K562 (cell line): ENCODE measurements around the gene TSPAN3. TPM values are rescaled to one million over a fixed set of nuclear protein-coding genes. Genes with fewer than 3 reads are reported as not detected.

Source experiments
- ATAC-seq: fragments of 200-7000 bp; cut with Tn5 transposase; 3 replicates; pipeline ENCODE4 v1.9.1; 2020; ENCODE audit warnings: moderate library complexity
- BruUV-seq: library from RNA; stranded (reverse); fragments of 400-500 nt; replicated peaks from 2 replicates; lab custom pipeline; 2021; lab: Mats Ljungman, UMichigan
- CTCF ChIA-PET: fragments of 300-600 bp; formaldehyde crosslinking; extraction: SDS; loops from one replicate; lab custom pipeline; 2021; ENCODE audit warnings: low intra/inter-chr PET ratio; lab: Yijun Ruan, JAX
- POLR2A ChIA-PET: fragments of 300-600, 350-650 bp; sonication (Branson Sonifier 250); formaldehyde crosslinking; extraction: SDS; loops from one replicate; lab custom pipeline; 2021; ENCODE audit warnings: antibody characterized with exemption, inconsistent platforms; lab: Yijun Ruan, JAX
- DNase-seq, 4 experiments: peaks; one replicate each; pipeline versions ENCODE4 v3.0.0 to v3.0.0-alpha.2; 2011 to 2018; ENCODE audit warnings: low spot score in 3 of 4, mixed read lengths in 3 of 4; ENCODE audit errors: extremely low read depth in 1 of 4
- FAIRE-seq: peaks from 2 replicates; lab custom pipeline; 2011; peaks lifted over from hg19 to GRCh38; lab: Jason Lieb, UNC
- H2AFZ ChIP-seq: 2 replicates; pipeline ENCODE4 v1.6.0; 2011; ENCODE audit warnings: low read depth, low read length, control low read depth, inconsistent platforms
- H3K27ac ChIP-seq: fragments of 200-600 bp; 3 replicates; pipeline ENCODE4 v1.8.0; 2011; ENCODE audit warnings: low read depth, mild to moderate bottlenecking, control low read depth, inconsistent platforms, low read length, moderate library complexity, mixed read lengths; ENCODE audit errors: extremely low read depth
- H3K27me3 ChIP-seq, 2 experiments: fragments of 300-600 bp in 1 of 2; 2 replicates in 1 of 2; 3 replicates in 1 of 2; pipeline versions ENCODE4 v1.6.0 to v1.8.0; 2011; ENCODE audit warnings: inconsistent platforms in 2 of 2, low read length in 2 of 2, mild to moderate bottlenecking in 1 of 2, mixed read lengths in 1 of 2, moderate library complexity in 1 of 2; ENCODE audit not compliant: control insufficient read depth in 2 of 2, insufficient read depth in 2 of 2
- H3K36me3 ChIP-seq: fragments of 300-600 bp; 3 replicates; pipeline ENCODE4 v1.8.0; 2011; ENCODE audit warnings: mild to moderate bottlenecking, low read length, inconsistent platforms; ENCODE audit not compliant: control insufficient read depth, insufficient read depth
- H3K4me1 ChIP-seq, 2 experiments: fragments of 200-600 bp in 1 of 2; replicated peaks in 1 of 2; 2 replicates in 1 of 2; 3 replicates in 1 of 2; pipeline versions ENCODE4 v1.5.1 to v1.8.0; 2011; ENCODE audit warnings: inconsistent platforms in 2 of 2, low read length in 2 of 2, mild to moderate bottlenecking in 1 of 2, mixed read lengths in 1 of 2, moderate library complexity in 1 of 2; ENCODE audit not compliant: control insufficient read depth in 2 of 2, insufficient read depth in 2 of 2
- H3K4me2 ChIP-seq: 2 replicates; pipeline ENCODE4 v1.6.1; 2011; ENCODE audit warnings: low read length, control low read depth, inconsistent platforms, mixed read lengths; ENCODE audit not compliant: insufficient read depth
- H3K4me3 ChIP-seq: fragments of 200-600 bp; sonication (generic), shearing (Covaris generic); 2 replicates; pipeline ENCODE4 v1.5.1; 2016; ENCODE audit warnings: control low read depth, inconsistent platforms
- H3K79me2 ChIP-seq: fragments of 200-600 bp; 3 replicates; pipeline ENCODE4 v1.8.0; 2011; ENCODE audit warnings: low read length, inconsistent platforms; ENCODE audit not compliant: control insufficient read depth, insufficient read depth
- H3K9ac ChIP-seq, 2 experiments: 2 replicates each; pipeline versions ENCODE4 v1.6.0 to v1.6.1; 2011; ENCODE audit warnings: low read depth in 2 of 2, low read length in 2 of 2, control low read depth in 1 of 2, inconsistent platforms in 1 of 2, mild to moderate bottlenecking in 1 of 2, mixed read lengths in 1 of 2; ENCODE audit not compliant: insufficient read depth in 1 of 2
- H3K9me1 ChIP-seq: one replicate; pipeline ENCODE4 v1.6.0; 2011; ENCODE audit warnings: inconsistent platforms, mild to moderate bottlenecking, low read length, moderate library complexity; ENCODE audit not compliant: control insufficient read depth, insufficient read depth
- H3K9me3 ChIP-seq: replicated peaks from 2 replicates; pipeline ENCODE4 v1.5.1; 2011; ENCODE audit warnings: low read depth, low read length, inconsistent platforms; ENCODE audit not compliant: control insufficient read depth, insufficient read depth
- H4K20me1 ChIP-seq: replicated peaks from 2 replicates; pipeline ENCODE4 v1.6.1; 2011; ENCODE audit warnings: low read length, inconsistent platforms, mixed read lengths; ENCODE audit not compliant: control insufficient read depth, insufficient read depth
- CBFA2T3 ChIP-seq: fragments of 450-650 bp; IDR thresholded peaks from 2 replicates; pipeline ENCODE4 v1.6.1; 2017
- EGR1 ChIP-seq: fragments of 450-650 bp; conservative IDR thresholded peaks from 2 replicates; pipeline ENCODE4 v1.6.1; 2017; ENCODE audit warnings: mild to moderate bottlenecking
- MXD1 ChIP-seq: fragments of 250-450 bp; sonication (Bioruptor Pico); IDR thresholded peaks from 2 replicates; pipeline ENCODE4 v1.8.0; 2021; ENCODE audit warnings: borderline replicate concordance, mild to moderate bottlenecking, moderate library complexity; ENCODE audit not compliant: poor library complexity, severe bottlenecking
- ZNF263 ChIP-seq: sonication (generic); formaldehyde crosslinking; IDR thresholded peaks from 2 replicates; pipeline ENCODE4 v1.8.0; 2022; ENCODE audit warnings: mild to moderate bottlenecking, missing genetic modification reagents, borderline replicate concordance
- ZNF512 ChIP-seq: IDR thresholded peaks from 2 replicates; pipeline ENCODE4 v1.6.1; 2016; ENCODE audit warnings: missing genetic modification characterization, missing compliant biosample characterization
- WGBS: fragments of 100-300 bp; shearing (Covaris generic); methylation state at CpG from one replicate; pipeline ENCODE4 v1.1.6; 2016; ENCODE audit warnings: low coverage, mixed read lengths; ENCODE audit not compliant: insufficient coverage; ENCODE audit errors: missing lambda C conversion rate; 5-methylcytosine and 5-hydroxymethylcytosine counted together
- in situ Hi-C: fragments of 300-500 bp; cut with MboI; formaldehyde crosslinking; loops from 4 replicates; pipeline ENCODE4 v1.15.0; 2018; ENCODE audit warnings: inconsistent platforms, mixed read lengths
- intact Hi-C: fragments of 100-400 bp; cut with micrococcal nuclease; formaldehyde crosslinking; loops from 2 replicates; pipeline ENCODE4 v1.14.2; 2022
- polyA plus RNA-seq, 8 experiments: library from polyadenylated mRNA; depleted of rRNA in 4 of 8; stranded (reverse) in 5 of 8; unstranded in 3 of 8; fragments of >200 nt; fragmentation: Nextera tagmentation in 2 of 8; fragmentation: Illumina TruSeq in 1 of 8; extraction: Ambion mirVana in 2 of 8; extraction: Trizol in 1 of 8; gene quantifications; 2 replicates each; pipeline versions ENCODE4 v1.2.1 to v1.2.3, GENCODE V29; 2011 to 2014; ENCODE audit warnings: inconsistent platforms in 1 of 8, missing spikeins in 1 of 8
- total RNA-seq, 7 experiments: library from RNA; depleted of rRNA in 6 of 7; stranded (reverse); fragments of >200 nt in 6 of 7; fragmentation: Illumina TruSeq in 2 of 7; extraction: Trizol in 2 of 7; gene quantifications; 2 replicates each; pipeline versions ENCODE4 v1.2.1 to v1.2.3, GENCODE V29; 2011 to 2021; ENCODE audit warnings: low replicate concordance in 1 of 7

TSPAN3 gene
- total and polyA plus RNA-seq, 9 of the 15 experiments (the other 6 are each of a cell fraction or from before 2014, with no cell fraction given): 14.3 to 144 (median 71.1) TPM

GRCh38 chr15:77069521-77070121 lies 1.3 kb downstream of the TSPAN3 start:
- H2AFZ ChIP-seq: no peak overlapping the region; the same call in 1 of the 2 replicates
- WGBS: 44% methylated on average over 13 of the region's 13 CpGs
- FAIRE-seq (peak; percentile 58), DNase-seq (peak in 2 of 4 experiments; percentile 14 to 21), ATAC-seq (no peak)
- H3K27me3 ChIP-seq: peaks cover 5 to 14% of the 10 kb centered on the region in 2 experiments; a peak in 3 of 5 replicates
- BruUV-seq: TSS peak; percentile 46
- H3K4me3 ChIP-seq: peak overlapping the region; percentile 81
- TF ChIP-seq ZNF512 (no peak), EGR1 (peak; percentile 35; the same call in 1 of the 2 replicates), MXD1 (CRISPR knock-in tag) (no peak), ZNF263 (CRISPR knock-in tag) (peak; percentile 68), CBFA2T3 (peak; percentile 5; the same call in 1 of the 2 replicates)
- H3K79me2 ChIP-seq: peaks cover 41% of the 10 kb centered on the region
- H3K27ac ChIP-seq: no peak overlapping the region; the same call in 2 of the 3 replicates
- peak overlapping the region; percentile 84 for H3K4me2 ChIP-seq
- in situ Hi-C loops: no loop called here
- intact Hi-C loops: no loop called here
- H3K9me3 ChIP-seq: no peaks in the 10 kb centered on the region
- H3K4me1 ChIP-seq: peaks cover 16 to 37% of the 10 kb centered on the region in 2 experiments
- peaks cover 5% of the 10 kb centered on the region for H3K9me1 ChIP-seq
- ChIA-PET POLR2A (interaction anchor here (0.6 to 2.2 kb wide), 2 partner anchors 11 kb away, joined by 4 to 8 read pairs; no protein-coding TSS in a partner anchor), CTCF (interaction anchor here (0.6 kb wide), 1 partner anchor 24 kb away, joined by 3 read pairs; no protein-coding TSS in a partner anchor)
- peak overlapping the region; percentile 0 to 74; a peak in 3 of 4 replicates for H3K9ac ChIP-seq
- peaks cover 8% of the 10 kb centered on the region; the same call in 1 of the 3 replicates for H3K36me3 ChIP-seq
- 0 out of 2 replicates have a peak, but pooled peaks cover 9% of the 10 kb centered on the region for H4K20me1 ChIP-seq
